DOHH2 (cell line): ENCODE data around the gene ARF6.

Source experiments
- H3F3A ChIP-seq: fragments of 200-600 bp; sonication (generic), shearing (Covaris generic); 2 replicates; pipeline ENCODE4 v1.6.0; 2016; ENCODE audit warnings: antibody characterized with exemption, mild to moderate bottlenecking; ENCODE audit not compliant: control insufficient read depth, insufficient read depth
- H3K27ac ChIP-seq: fragments of 200-600 bp; sonication (generic); 2 replicates; pipeline ENCODE4 v1.5.1; 2014; ENCODE audit warnings: low read depth, mild to moderate bottlenecking, low read length, moderate library complexity
- H3K27me3 ChIP-seq: fragments of 200-600 bp; sonication (generic); 2 replicates; pipeline ENCODE4 v1.6.1; 2014; ENCODE audit warnings: mild to moderate bottlenecking, low read length, mixed read lengths; ENCODE audit not compliant: control insufficient read depth
- H3K36me3 ChIP-seq: fragments of 200-600 bp; sonication (generic); 2 replicates; pipeline ENCODE4 v1.6.1; 2014; ENCODE audit warnings: mild to moderate bottlenecking, low read length, moderate library complexity, mixed read lengths; ENCODE audit not compliant: control insufficient read depth
- H3K4me1 ChIP-seq: fragments of 200-600 bp; sonication (generic); 2 replicates; pipeline ENCODE4 v1.6.1; 2014; ENCODE audit warnings: mild to moderate bottlenecking, low read length, mixed read lengths; ENCODE audit not compliant: control insufficient read depth
- H3K4me2 ChIP-seq: fragments of 200-600 bp; sonication (generic); 2 replicates; pipeline ENCODE4 v1.6.0; 2014; ENCODE audit warnings: mild to moderate bottlenecking, low read length, moderate library complexity
- H3K4me3 ChIP-seq: fragments of 200-600 bp; sonication (generic); 2 replicates; pipeline ENCODE4 v1.5.1; 2014; ENCODE audit warnings: mild to moderate bottlenecking, low read length, mixed read lengths
- H3K79me2 ChIP-seq: fragments of 200-600 bp; sonication (generic); 2 replicates; pipeline ENCODE4 v1.6.1; 2014; ENCODE audit warnings: mild to moderate bottlenecking, low read length, mixed read lengths; ENCODE audit not compliant: control insufficient read depth
- H3K9me2 ChIP-seq: fragments of 200-600 bp; sonication (generic); replicated peaks from 2 replicates; pipeline ENCODE4 v1.6.1; 2014; ENCODE audit warnings: mild to moderate bottlenecking, low read length, mixed read lengths; ENCODE audit not compliant: control insufficient read depth
- H3K9me3 ChIP-seq: fragments of 200-600 bp; sonication (generic); 2 replicates; pipeline ENCODE4 v1.6.1; 2014; ENCODE audit warnings: antibody characterized with exemption, low read length, mixed read lengths; ENCODE audit not compliant: control insufficient read depth, insufficient read depth
- H4K20me1 ChIP-seq: fragments of 200-600 bp; sonication (generic); 2 replicates; pipeline ENCODE4 v1.6.0; 2014; ENCODE audit warnings: low read depth, mild to moderate bottlenecking, antibody characterized with exemption, low read length, moderate library complexity; ENCODE audit not compliant: control insufficient read depth, insufficient read depth
- EZH2phosphoT487 ChIP-seq: fragments of 200-600 bp; sonication (generic); IDR thresholded peaks from 2 replicates; pipeline ENCODE4 v1.6.1; 2017; ENCODE audit warnings: borderline replicate concordance, mild to moderate bottlenecking, antibody characterized with exemption, low read length, moderate library complexity, mixed read lengths
- TF ChIP-seq, protein P1 (sequence below): fragments of 200-600 bp; sonication (generic); IDR thresholded peaks from one replicate; pipeline ENCODE4 v1.5.1; 2014; ENCODE audit warnings: antibody characterized with exemption, mild to moderate bottlenecking, low read depth, low read length; ENCODE audit not compliant: poor library complexity, severe bottlenecking

ARF6 gene

GRCh38 chr14:49918706-49919105 lies 25.8 kb downstream of the ARF6 start:
- no peak for TF ChIP-seq EZH2phosphoT487
- TF ChIP-seq, protein P1, sequence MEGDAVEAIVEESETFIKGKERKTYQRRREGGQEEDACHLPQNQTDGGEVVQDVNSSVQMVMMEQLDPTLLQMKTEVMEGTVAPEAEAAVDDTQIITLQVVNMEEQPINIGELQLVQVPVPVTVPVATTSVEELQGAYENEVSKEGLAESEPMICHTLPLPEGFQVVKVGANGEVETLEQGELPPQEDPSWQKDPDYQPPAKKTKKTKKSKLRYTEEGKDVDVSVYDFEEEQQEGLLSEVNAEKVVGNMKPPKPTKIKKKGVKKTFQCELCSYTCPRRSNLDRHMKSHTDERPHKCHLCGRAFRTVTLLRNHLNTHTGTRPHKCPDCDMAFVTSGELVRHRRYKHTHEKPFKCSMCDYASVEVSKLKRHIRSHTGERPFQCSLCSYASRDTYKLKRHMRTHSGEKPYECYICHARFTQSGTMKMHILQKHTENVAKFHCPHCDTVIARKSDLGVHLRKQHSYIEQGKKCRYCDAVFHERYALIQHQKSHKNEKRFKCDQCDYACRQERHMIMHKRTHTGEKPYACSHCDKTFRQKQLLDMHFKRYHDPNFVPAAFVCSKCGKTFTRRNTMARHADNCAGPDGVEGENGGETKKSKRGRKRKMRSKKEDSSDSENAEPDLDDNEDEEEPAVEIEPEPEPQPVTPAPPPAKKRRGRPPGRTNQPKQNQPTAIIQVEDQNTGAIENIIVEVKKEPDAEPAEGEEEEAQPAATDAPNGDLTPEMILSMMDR = no peak
- H3K4me1 ChIP-seq = peaks cover 18% of the 10 kb centered on the region

DNA sequence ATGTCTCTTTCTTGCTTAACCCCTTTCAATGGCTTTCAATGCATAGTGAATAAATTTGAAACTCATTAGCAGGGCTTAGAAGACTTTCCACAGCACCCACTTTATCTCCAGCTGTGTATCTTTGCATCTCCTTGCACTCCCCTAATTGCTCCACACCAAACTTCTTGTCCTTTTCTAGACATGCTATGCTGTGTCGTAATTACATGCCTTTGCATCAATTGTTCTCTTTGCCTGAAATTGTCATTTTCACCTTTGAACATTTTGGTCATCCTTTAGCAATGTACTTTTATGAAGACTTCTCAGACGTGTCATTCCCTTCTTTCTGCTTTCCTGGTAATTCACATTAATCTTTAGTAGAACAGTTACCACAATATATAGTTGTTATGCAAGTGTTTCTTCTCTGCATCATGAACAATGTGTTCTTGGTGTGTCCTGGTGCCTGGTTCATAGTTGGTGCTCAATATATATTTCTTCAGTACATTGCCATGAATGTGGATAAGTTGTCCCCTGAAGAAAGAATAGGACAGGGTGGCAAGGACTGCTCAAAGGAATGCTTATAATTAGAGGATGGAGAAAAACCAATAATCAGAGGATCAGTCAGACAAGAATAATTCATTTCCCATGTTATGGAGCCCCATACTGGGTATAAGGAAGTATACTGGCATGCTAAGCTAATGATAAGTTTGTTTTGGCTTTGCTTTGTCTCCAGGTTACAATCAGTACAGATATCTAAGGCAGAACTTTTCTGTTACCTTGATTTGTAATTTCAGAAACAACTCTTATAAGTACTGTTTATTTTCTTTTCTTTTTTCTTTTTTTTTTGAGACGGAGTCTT lies 27.2 kb downstream of the ARF6 start:
- peaks cover 6% of the 10 kb centered on the region; the same call in 1 of the 2 replicates for H3F3A ChIP-seq
- H3K4me2 ChIP-seq = no peak overlapping the region
- H3K79me2 ChIP-seq = no peaks in the 10 kb centered on the region
- H3K27me3 ChIP-seq = no peaks in the 10 kb centered on the region
- H3K4me3 ChIP-seq = no peak overlapping the region
- no peaks in the 10 kb centered on the region for H3K9me2 ChIP-seq
- no peaks in the 10 kb centered on the region for H3K9me3 ChIP-seq
- TF ChIP-seq, protein P1 = no peak
- TF ChIP-seq EZH2phosphoT487 = no peak
- no peaks in the 10 kb centered on the region for H3K36me3 ChIP-seq
- peaks cover 31% of the 10 kb centered on the region for H3K4me1 ChIP-seq
- H3K27ac ChIP-seq = no peak overlapping the region
- H4K20me1 ChIP-seq = no peaks in the 10 kb centered on the region

More at GRCh38 chr14:49918706-49919105, 25.8 kb downstream of the ARF6 start:
- H4K20me1 ChIP-seq = no peaks in the 10 kb centered on the region
- H3K27me3 ChIP-seq = no peaks in the 10 kb centered on the region
- no peaks in the 10 kb centered on the region for H3K36me3 ChIP-seq
- H3K9me3 ChIP-seq = no peaks in the 10 kb centered on the region
- no peak overlapping the region for H3K4me3 ChIP-seq
- peaks cover 6% of the 10 kb centered on the region; the same call in 1 of the 2 replicates for H3F3A ChIP-seq
- H3K79me2 ChIP-seq = no peaks in the 10 kb centered on the region
- H3K4me2 ChIP-seq = no peak overlapping the region
- H3K9me2 ChIP-seq = no peaks in the 10 kb centered on the region
- no peak overlapping the region for H3K27ac ChIP-seq

- Histone ChIP-seq H3K4me3 (no peak overlapping the region), H3K4me2 (no peak overlapping the region)
Measured at GRCh38 chr14:49920935-49921334, 28.1 kb downstream of the ARF6 start.

More at GRCh38 chr14:49920935-49921334, 28.1 kb downstream of the ARF6 start:
- H3K9me2 ChIP-seq = no peaks in the 10 kb centered on the region
- no peaks in the 10 kb centered on the region for H3K36me3 ChIP-seq
- H3K27ac ChIP-seq = no peak overlapping the region
- no peaks in the 10 kb centered on the region for H3K9me3 ChIP-seq
- no peaks in the 10 kb centered on the region for H3K27me3 ChIP-seq
- H4K20me1 ChIP-seq = no peaks in the 10 kb centered on the region
- peaks cover 35% of the 10 kb centered on the region for H3K4me1 ChIP-seq
- H3K79me2 ChIP-seq = no peaks in the 10 kb centered on the region
- no peak for TF ChIP-seq EZH2phosphoT487
- TF ChIP-seq, protein P1 = no peak
- H3F3A ChIP-seq = peaks cover 6% of the 10 kb centered on the region; the same call in 1 of the 2 replicates
